ENCODE results near the gene CREBBP. TPM values are rescaled to one million over a fixed set of nuclear protein-coding genes. Genes with fewer than 3 reads are reported as not detected.

The CREBBP gene
- total RNA-seq, 4 donors from 2014 or later = 67.1 to 106 (median 91.0) TPM

DNA sequence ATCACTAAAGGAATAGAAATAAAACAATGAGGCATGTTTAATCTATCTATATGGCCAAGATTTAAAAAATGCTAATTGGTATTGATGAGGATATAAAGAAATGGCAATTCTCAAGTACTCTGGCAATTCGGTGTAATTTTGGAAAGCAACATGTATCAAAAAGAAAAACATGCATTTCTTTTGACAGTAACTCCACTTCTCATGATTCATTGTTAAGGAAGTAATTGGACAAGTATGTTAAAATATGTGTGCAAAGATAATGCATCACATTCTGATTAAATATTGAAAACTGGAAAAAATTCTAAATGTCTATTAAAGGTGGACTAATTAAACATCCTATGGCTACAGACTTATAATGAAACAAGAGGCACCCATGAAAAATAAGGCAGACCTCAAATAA is 81.2 kb downstream of the CREBBP start:
- Histone ChIP-seq H3K9me3 (no peaks in the 10 kb centered on the region), H3K4me1 (peaks cover 0 to 75% (median 17%) of the 10 kb centered on the region in 4 donors), H3K36me3 (peaks cover 0 to 5% (median 0%) of the 10 kb centered on the region in 3 donors), H3K4me3 (no peak overlapping the region), H3K27me3 (no peaks in the 10 kb centered on the region), H3K27ac (no peak overlapping the region)
- DNase-seq (ENCODE audit: low spot score in 2 of 2) = no peak
- WGBS, 2 donors = 70 to 76% methylated on average over 1 of the region's 1 CpG
- TF ChIP-seq EP300 (IDR thresholded peaks at IDR 0.05) (no peak), POLR2A (IDR thresholded peaks at IDR 0.05) (no peak)
- TF ChIP-seq, protein P1, sequence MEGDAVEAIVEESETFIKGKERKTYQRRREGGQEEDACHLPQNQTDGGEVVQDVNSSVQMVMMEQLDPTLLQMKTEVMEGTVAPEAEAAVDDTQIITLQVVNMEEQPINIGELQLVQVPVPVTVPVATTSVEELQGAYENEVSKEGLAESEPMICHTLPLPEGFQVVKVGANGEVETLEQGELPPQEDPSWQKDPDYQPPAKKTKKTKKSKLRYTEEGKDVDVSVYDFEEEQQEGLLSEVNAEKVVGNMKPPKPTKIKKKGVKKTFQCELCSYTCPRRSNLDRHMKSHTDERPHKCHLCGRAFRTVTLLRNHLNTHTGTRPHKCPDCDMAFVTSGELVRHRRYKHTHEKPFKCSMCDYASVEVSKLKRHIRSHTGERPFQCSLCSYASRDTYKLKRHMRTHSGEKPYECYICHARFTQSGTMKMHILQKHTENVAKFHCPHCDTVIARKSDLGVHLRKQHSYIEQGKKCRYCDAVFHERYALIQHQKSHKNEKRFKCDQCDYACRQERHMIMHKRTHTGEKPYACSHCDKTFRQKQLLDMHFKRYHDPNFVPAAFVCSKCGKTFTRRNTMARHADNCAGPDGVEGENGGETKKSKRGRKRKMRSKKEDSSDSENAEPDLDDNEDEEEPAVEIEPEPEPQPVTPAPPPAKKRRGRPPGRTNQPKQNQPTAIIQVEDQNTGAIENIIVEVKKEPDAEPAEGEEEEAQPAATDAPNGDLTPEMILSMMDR (IDR thresholded peaks at IDR 0.05) = no peak

GRCh38 chr16:3798838-3799237 is 81.7 kb downstream of the CREBBP start:
- H3K27ac ChIP-seq = no peak overlapping the region
- H3K9me3 ChIP-seq = no peaks in the 10 kb centered on the region
- H3K4me1 ChIP-seq = peaks cover 0 to 73% (median 17%) of the 10 kb centered on the region in 4 donors
- WGBS, 2 donors = 85 to 89% methylated on average over 8 of the region's 8 CpGs
- DNase-seq (ENCODE audit: low spot score in 2 of 2) = no peak
- no peaks in the 10 kb centered on the region for H3K27me3 ChIP-seq
- peaks cover 0 to 5% (median 0%) of the 10 kb centered on the region in 3 donors for H3K36me3 ChIP-seq
- no peak overlapping the region for H3K4me3 ChIP-seq
- no peak for TF ChIP-seq EP300 (IDR thresholded peaks at IDR 0.05)
- TF ChIP-seq, protein P1 (IDR thresholded peaks at IDR 0.05) = no peak
- TF ChIP-seq POLR2A (IDR thresholded peaks at IDR 0.05) = no peak

GRCh38 chr16:3797904-3798811 is 82.4 kb downstream of the CREBBP start:
- no peak for DNase-seq (ENCODE audit: low spot score in 2 of 2)
- Histone ChIP-seq H3K27me3 (no peaks in the 10 kb centered on the region), H3K36me3 (peaks cover 0 to 7% (median 0%) of the 10 kb centered on the region in 3 donors), H3K4me3 (no peak overlapping the region), H3K4me1 (peaks cover 0 to 80% (median 17%) of the 10 kb centered on the region in 4 donors), H3K9me3 (no peaks in the 10 kb centered on the region), H3K27ac (no peak overlapping the region)
- WGBS, 2 donors = 47 to 48% methylated on average over 10 of the region's 10 CpGs
- TF ChIP-seq, protein P1 (IDR thresholded peaks at IDR 0.05) = no peak
- TF ChIP-seq POLR2A (IDR thresholded peaks at IDR 0.05) (no peak), EP300 (IDR thresholded peaks at IDR 0.05) (no peak)

GRCh38 chr16:3797473-3797872 is 83.0 kb downstream of the CREBBP start:
- 59 to 68% methylated on average over 1 of the region's 1 CpG for WGBS, 2 donors
- Histone ChIP-seq H3K27ac (no peak overlapping the region), H3K4me3 (no peak overlapping the region), H3K36me3 (peaks cover 0 to 13% (median 0%) of the 10 kb centered on the region in 3 donors), H3K4me1 (peaks cover 0 to 82% (median 20%) of the 10 kb centered on the region in 4 donors), H3K9me3 (no peaks in the 10 kb centered on the region), H3K27me3 (no peaks in the 10 kb centered on the region)
- TF ChIP-seq, protein P1 (IDR thresholded peaks at IDR 0.05) = no peak
- TF ChIP-seq POLR2A (IDR thresholded peaks at IDR 0.05) = no peak
- TF ChIP-seq EP300 (IDR thresholded peaks at IDR 0.05) = no peak
- no peak for DNase-seq (ENCODE audit: low spot score in 2 of 2)

- 52 to 65% methylated on average over 16 of the region's 16 CpGs for WGBS, 2 donors
- TF ChIP-seq POLR2A (IDR thresholded peaks at IDR 0.05) (no peak), EP300 (IDR thresholded peaks at IDR 0.05) (peak in 1 of 2 donors; percentile 55)
- TF ChIP-seq, protein P1 (IDR thresholded peaks at IDR 0.05) = peak in 2 of 5 experiments; percentile 14 to 23
- Histone ChIP-seq H3K4me3 (no peak overlapping the region), H3K27me3 (no peaks in the 10 kb centered on the region), H3K27ac (peak overlapping the region in 1 of 4 donors; percentile 74), H3K36me3 (peaks cover 0 to 38% (median 12%) of the 10 kb centered on the region in 3 donors), H3K4me1 (peaks cover 0 to 56% (median 13%) of the 10 kb centered on the region in 4 donors), H3K9me3 (no peaks in the 10 kb centered on the region)
- DNase-seq (ENCODE audit: low spot score in 2 of 2) = peak; percentile 17 to 31
Observed at GRCh38 chr16:3793161-3793576, 87.3 kb downstream of the CREBBP start.
